ENCODE measurements around the gene CHST6.

GRCh38 chr16:75494661-75495075, 573 bp downstream of the CHST6 start:
- no peak for TF ChIP-seq CTCF (IDR thresholded peaks at IDR 0.05; ENCODE audit: low read depth, low read length)
- TF ChIP-seq EZH2phosphoT487 (IDR thresholded peaks at IDR 0.05; ENCODE audit: low read depth): no peak

Data from OCI-LY3 (cell line).